Panc1 (cell line): Measurements from ENCODE around the gene MEI4. TPM values are rescaled to one million over a fixed set of nuclear protein-coding genes. Genes with fewer than 3 reads are reported as not detected.
"Not testable (repeated sequence)": the region's sequence is repeated elsewhere in the genome, so short reads cannot be mapped to it uniquely, and the experiment has no call there.

Experiments used
- ATAC-seq: fragments of 200-7000 bp; cut with Tn5 transposase; 2 replicates; pipeline ENCODE4 v1.9.1; 2020; ENCODE audit warnings: mild to moderate bottlenecking, moderate library complexity
- BruUV-seq: library from RNA; stranded (reverse); fragments of 400-500 nt; replicated peaks from 2 replicates; lab custom pipeline; 2021; lab: Mats Ljungman, UMichigan
- CTCF ChIA-PET: fragments of 300-600 bp; sonication (Branson Sonifier 250); formaldehyde crosslinking; loops from one replicate; lab custom pipeline; 2022; ENCODE audit warnings: antibody characterized with exemption; lab: Charles Lee
- POLR2A ChIA-PET: fragments of 300-600 bp; sonication (Branson Sonifier 250); formaldehyde crosslinking; loops from one replicate; lab custom pipeline; 2022; ENCODE audit warnings: antibody characterized with exemption; lab: Charles Lee
- DNase-seq: peaks from one replicate; pipeline ENCODE4 v3.0.0-alpha.2; 2010; ENCODE audit warnings: low read depth, low spot score
- H3K27ac ChIP-seq: 2 replicates; pipeline ENCODE4 v1.5.1; 2011; ENCODE audit warnings: mild to moderate bottlenecking, low read length, inconsistent platforms
- H3K27me3 ChIP-seq: fragments of 200-500 bp; sonication (Bioruptor generic); 2 replicates; pipeline ENCODE4 v1.6.0; 2014; ENCODE audit warnings: low read length, inconsistent platforms; ENCODE audit not compliant: control insufficient read depth, insufficient read depth
- H3K36me3 ChIP-seq: fragments of 200-500 bp; sonication (Bioruptor generic); 2 replicates; pipeline ENCODE4 v1.5.1; 2014; ENCODE audit warnings: inconsistent platforms, mild to moderate bottlenecking, low read length, moderate library complexity; ENCODE audit not compliant: control insufficient read depth, insufficient read depth
- H3K4me1 ChIP-seq: 2 replicates; pipeline ENCODE4 v1.5.1; 2011; ENCODE audit warnings: inconsistent platforms, mild to moderate bottlenecking, low read length, moderate library complexity; ENCODE audit not compliant: control insufficient read depth, insufficient read depth
- H3K4me3 ChIP-seq, 2 experiments: 2 replicates each; pipeline ENCODE4 v1.5.1; 2011 to 2012; ENCODE audit warnings: low read depth in 2 of 2, low read length in 2 of 2, mild to moderate bottlenecking in 2 of 2, inconsistent platforms in 1 of 2, moderate library complexity in 1 of 2
- H3K9me3 ChIP-seq: fragments of 200-500 bp; sonication (Bioruptor generic); 2 replicates; pipeline ENCODE4 v1.5.1; 2014; ENCODE audit warnings: low read depth, mild to moderate bottlenecking, inconsistent platforms, low read length, moderate library complexity; ENCODE audit not compliant: control insufficient read depth, insufficient read depth
- POLR2AphosphoS5 ChIP-seq: IDR thresholded peaks from 2 replicates; pipeline ENCODE4 v1.6.1; 2012; ENCODE audit warnings: mild to moderate bottlenecking, low read depth, low read length, moderate library complexity
- REST ChIP-seq, 2 experiments: IDR thresholded peaks; 2 replicates each; pipeline ENCODE4 v1.6.1; 2011 to 2012; ENCODE audit warnings: low read depth in 2 of 2, control low read depth in 1 of 2, low read length in 1 of 2, mild to moderate bottlenecking in 1 of 2, moderate library complexity in 1 of 2; ENCODE audit not compliant: insufficient read depth in 1 of 2
- SIN3A ChIP-seq: IDR thresholded peaks from 2 replicates; pipeline ENCODE4 v1.6.1; 2012; ENCODE audit warnings: low read depth, mild to moderate bottlenecking, low read length, moderate library complexity, borderline replicate concordance; ENCODE audit not compliant: insufficient read depth
- TCF7L2 ChIP-seq: IDR thresholded peaks from 2 replicates; pipeline ENCODE4 v1.6.1; 2011; ENCODE audit warnings: mild to moderate bottlenecking, low read depth, low read length, inconsistent platforms
- in situ Hi-C: cut with HindIII; loops from 2 replicates; pipeline ENCODE4 v1.10.0; 2016; ENCODE audit warnings: low sequenced_read_pairs, low pct_unique_long_range_greater_than_20kb
- intact Hi-C: fragments of 100-400 bp; cut with micrococcal nuclease; formaldehyde crosslinking; loops from one replicate; pipeline ENCODE4 v1.10.0; 2022; ENCODE audit not compliant: unreplicated experiment
- total RNA-seq: library from RNA; stranded (reverse); gene quantifications from one replicate; pipeline ENCODE4 v1.2.1, GENCODE V29; 2021; ENCODE audit not compliant: unreplicated experiment
- TF ChIP-seq, protein P1 (sequence below): fragments of 450-650 bp; IDR thresholded peaks from 2 replicates; pipeline ENCODE4 v1.5.1; 2017; ENCODE audit warnings: mild to moderate bottlenecking

The MEI4 gene
- total RNA-seq, 1 experiment from 2014 or later, result 0.05 TPM

- no peaks in the 10 kb centered on the region for H3K27me3 ChIP-seq
- CTCF ChIA-PET, result no interaction called here
- no peak overlapping the region for H3K4me3 ChIP-seq
- TF ChIP-seq REST (IDR thresholded peaks at IDR 0.05; ENCODE audit: insufficient read depth in 1 of 2, low read depth in 2 of 2, low read length in 1 of 2) (no peak), POLR2AphosphoS5 (no peak), TCF7L2 (no peak), SIN3A (no peak)
- TF ChIP-seq, protein P1, sequence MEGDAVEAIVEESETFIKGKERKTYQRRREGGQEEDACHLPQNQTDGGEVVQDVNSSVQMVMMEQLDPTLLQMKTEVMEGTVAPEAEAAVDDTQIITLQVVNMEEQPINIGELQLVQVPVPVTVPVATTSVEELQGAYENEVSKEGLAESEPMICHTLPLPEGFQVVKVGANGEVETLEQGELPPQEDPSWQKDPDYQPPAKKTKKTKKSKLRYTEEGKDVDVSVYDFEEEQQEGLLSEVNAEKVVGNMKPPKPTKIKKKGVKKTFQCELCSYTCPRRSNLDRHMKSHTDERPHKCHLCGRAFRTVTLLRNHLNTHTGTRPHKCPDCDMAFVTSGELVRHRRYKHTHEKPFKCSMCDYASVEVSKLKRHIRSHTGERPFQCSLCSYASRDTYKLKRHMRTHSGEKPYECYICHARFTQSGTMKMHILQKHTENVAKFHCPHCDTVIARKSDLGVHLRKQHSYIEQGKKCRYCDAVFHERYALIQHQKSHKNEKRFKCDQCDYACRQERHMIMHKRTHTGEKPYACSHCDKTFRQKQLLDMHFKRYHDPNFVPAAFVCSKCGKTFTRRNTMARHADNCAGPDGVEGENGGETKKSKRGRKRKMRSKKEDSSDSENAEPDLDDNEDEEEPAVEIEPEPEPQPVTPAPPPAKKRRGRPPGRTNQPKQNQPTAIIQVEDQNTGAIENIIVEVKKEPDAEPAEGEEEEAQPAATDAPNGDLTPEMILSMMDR, result no peak
- H3K27ac ChIP-seq, result no peak overlapping the region
- no TSS peak for BruUV-seq
- DNase-seq (no peak), ATAC-seq (no peak)
- in situ Hi-C loops, result no loop called here
- intact Hi-C loops, result no loop called here
- no peaks in the 10 kb centered on the region for H3K9me3 ChIP-seq
- POLR2A ChIA-PET, result no interaction called here
- H3K36me3 ChIP-seq, result no peaks in the 10 kb centered on the region
- H3K4me1 ChIP-seq, result no peaks in the 10 kb centered on the region
These were observed 35.8 kb downstream of the MEI4 start for GRCh38 chr6:77688649-77689048.

- DNase-seq, ATAC-seq, POLR2A ChIA-PET, H3K27me3 ChIP-seq, H3K27ac ChIP-seq, H3K4me3 ChIP-seq, H3K9me3 ChIP-seq, BruUV-seq, CTCF ChIA-PET, H3K36me3 ChIP-seq, H3K4me1 ChIP-seq, intact Hi-C loops, in situ Hi-C loops: not testable (repeated sequence)
These were observed 47.3 kb downstream of the MEI4 start for GRCh38 chr6:77700095-77700494.

DNA sequence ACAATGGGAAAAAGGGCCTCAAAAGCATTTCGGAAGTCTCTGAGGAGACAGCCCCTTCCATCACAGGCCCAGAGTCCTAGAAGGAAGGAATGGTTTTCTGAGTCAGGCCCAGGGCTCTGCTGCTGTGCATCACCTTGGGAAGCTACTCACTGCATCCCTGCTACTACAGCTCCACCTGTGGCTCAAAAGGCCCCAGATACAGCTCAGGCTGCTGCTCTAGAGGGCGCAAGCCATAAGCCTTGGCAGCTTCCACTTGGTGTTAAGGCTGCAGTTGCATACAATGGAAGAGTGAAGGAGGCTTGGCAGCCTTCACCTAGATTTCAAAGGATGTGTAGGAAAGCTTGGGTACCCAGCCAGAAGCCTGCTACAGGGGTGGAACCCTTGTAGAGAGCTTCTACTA lies 54.8 kb downstream of the MEI4 start:
- CTCF ChIA-PET, result no interaction called here
- ATAC-seq (no peak), DNase-seq (no peak)
- POLR2A ChIA-PET, result no interaction called here
- no TSS peak for BruUV-seq
- Histone ChIP-seq H3K27ac (no peak overlapping the region), H3K27me3 (no peaks in the 10 kb centered on the region), H3K36me3 (no peaks in the 10 kb centered on the region), H3K4me3 (no peak overlapping the region), H3K9me3 (no peaks in the 10 kb centered on the region), H3K4me1 (no peaks in the 10 kb centered on the region)
- TF ChIP-seq, protein P1, result no peak
- TF ChIP-seq TCF7L2 (no peak), POLR2AphosphoS5 (no peak), SIN3A (no peak), REST (IDR thresholded peaks at IDR 0.05; ENCODE audit: insufficient read depth in 1 of 2, low read depth in 2 of 2, low read length in 1 of 2) (no peak)
- in situ Hi-C loops, result no loop called here
- intact Hi-C loops, result no loop called here
